Kidney glomerular epithelial cell (primary cell): ENCODE data around the gene MBD3L2.
"Not testable (repeated sequence)": the region's sequence is repeated elsewhere in the genome, so short reads cannot be mapped to it uniquely, and the experiment has no call there.

ENCODE experiments used
- DNase-seq: peaks from one replicate; lab custom pipeline; 2025; lab: John Stamatoyannopoulos, UW

Gene MBD3L2

GRCh38 chr19:7063339-7063738 lies 14.2 kb downstream of the MBD3L2 start:
- DNase-seq, result no peak

- DNase-seq, result no peak
Measured at GRCh38 chr19:7063764-7064418, 14.8 kb downstream of the MBD3L2 start.

- DNase-seq, result not testable (repeated sequence)
Measured at GRCh38 chr19:7067122-7067521, 18.0 kb downstream of the MBD3L2 start.

- DNase-seq, result no peak
Measured at GRCh38 chr19:7067716-7068115, 18.6 kb downstream of the MBD3L2 start.

GRCh38 chr19:7068599-7068998 lies 19.5 kb downstream of the MBD3L2 start:
- DNase-seq, result no peak

GRCh38 chr19:7069042-7069903 lies 20.2 kb downstream of the MBD3L2 start, which contains the start of gene ZNF557:
TSS of gene ZNF557 (plus strand) at chr19:7069703. CDS start at chr19:7075075, 5,372 bp downstream.
- DNase-seq, result peak; percentile 86

- no peak for DNase-seq
Measured at GRCh38 chr19:7069904-7070226, 20.7 kb downstream of the MBD3L2 start.

GRCh38 chr19:7072541-7072940 lies 23.4 kb downstream of the MBD3L2 start:
- no peak for DNase-seq

- no peak for DNase-seq
Measured at GRCh38 chr19:7074705-7075282, 25.7 kb downstream of the MBD3L2 start.

GRCh38 chr19:7076151-7076550 lies 27.0 kb downstream of the MBD3L2 start:
- no peak for DNase-seq

GRCh38 chr19:7078008-7078407 lies 28.9 kb downstream of the MBD3L2 start:
- no peak for DNase-seq

GRCh38 chr19:7083076-7083956 lies 34.2 kb downstream of the MBD3L2 start:
- DNase-seq, result no peak

GRCh38 chr19:7088999-7089398 lies 39.9 kb downstream of the MBD3L2 start:
- DNase-seq, result no peak

GRCh38 chr19:7098096-7098495 lies 49.0 kb downstream of the MBD3L2 start:
- no peak for DNase-seq

- DNase-seq, result peak; percentile 90
Measured at GRCh38 chr19:7098701-7099596, 49.8 kb downstream of the MBD3L2 start.

- no peak for DNase-seq
Measured at GRCh38 chr19:7099597-7099921, 50.4 kb downstream of the MBD3L2 start.
